NT2/D1 (cell line): ENCODE measurements around the gene CARD11.

Experiments used
- DNase-seq: peaks from one replicate; pipeline ENCODE4 v3.0.0-alpha.2; 2011; ENCODE audit warnings: low read depth, low spot score
- H3K27me3 ChIP-seq: 2 replicates; pipeline ENCODE4 v1.6.0; 2011; ENCODE audit warnings: mild to moderate bottlenecking; ENCODE audit not compliant: insufficient read length, insufficient read depth
- H3K36me3 ChIP-seq: 2 replicates; pipeline ENCODE4 v1.6.1; 2011; ENCODE audit warnings: mild to moderate bottlenecking, low read length, mixed read lengths; ENCODE audit not compliant: insufficient read depth, insufficient read length
- H3K4me1 ChIP-seq: 2 replicates; pipeline ENCODE4 v1.5.1; 2011; ENCODE audit not compliant: insufficient read depth, insufficient read length
- H3K4me3 ChIP-seq: 2 replicates; pipeline ENCODE4 v1.5.1; 2011; ENCODE audit warnings: low read depth; ENCODE audit not compliant: insufficient read length
- H3K9ac ChIP-seq: 2 replicates; pipeline ENCODE4 v1.6.0; 2011; ENCODE audit warnings: low read depth; ENCODE audit not compliant: insufficient read length
- H3K9me3 ChIP-seq: 2 replicates; pipeline ENCODE4 v1.5.1; 2011; ENCODE audit warnings: mild to moderate bottlenecking, low read length; ENCODE audit not compliant: insufficient read depth
- SUZ12 ChIP-seq: IDR thresholded peaks from 2 replicates; pipeline ENCODE4 v1.6.1; 2011; ENCODE audit not compliant: insufficient read length, insufficient read depth; ENCODE audit errors: extremely low read depth
- YY1 ChIP-seq: IDR thresholded peaks from 2 replicates; pipeline ENCODE4 v1.6.1; 2011; ENCODE audit not compliant: insufficient read length, insufficient read depth
- ZNF274 ChIP-seq: IDR thresholded peaks from 2 replicates; pipeline ENCODE4 v1.6.1; 2011; ENCODE audit warnings: mild to moderate bottlenecking, low read depth, low read length

CARD11 gene

GRCh38 chr7:2968176-2968575 is 75.5 kb downstream of the CARD11 start:
- Histone ChIP-seq H3K9ac (no peak overlapping the region), H3K4me3 (no peak overlapping the region), H3K9me3 (peaks cover 23% of the 10 kb centered on the region), H3K27me3 (no peaks in the 10 kb centered on the region), H3K36me3 (no peaks in the 10 kb centered on the region), H3K4me1 (no peaks in the 10 kb centered on the region)
- no peak for DNase-seq
- TF ChIP-seq SUZ12 (no peak), ZNF274 (no peak), YY1 (no peak)

GRCh38 chr7:2967705-2968104 is 76.0 kb downstream of the CARD11 start:
- peaks cover 23% of the 10 kb centered on the region for H3K9me3 ChIP-seq
- no peaks in the 10 kb centered on the region for H3K36me3 ChIP-seq
- no peaks in the 10 kb centered on the region for H3K4me1 ChIP-seq
- H3K27me3 ChIP-seq: no peaks in the 10 kb centered on the region
- no peak for DNase-seq
- H3K9ac ChIP-seq: no peak overlapping the region
- no peak for TF ChIP-seq YY1
- no peak for TF ChIP-seq SUZ12
- TF ChIP-seq ZNF274: no peak
- H3K4me3 ChIP-seq: no peak overlapping the region

DNA sequence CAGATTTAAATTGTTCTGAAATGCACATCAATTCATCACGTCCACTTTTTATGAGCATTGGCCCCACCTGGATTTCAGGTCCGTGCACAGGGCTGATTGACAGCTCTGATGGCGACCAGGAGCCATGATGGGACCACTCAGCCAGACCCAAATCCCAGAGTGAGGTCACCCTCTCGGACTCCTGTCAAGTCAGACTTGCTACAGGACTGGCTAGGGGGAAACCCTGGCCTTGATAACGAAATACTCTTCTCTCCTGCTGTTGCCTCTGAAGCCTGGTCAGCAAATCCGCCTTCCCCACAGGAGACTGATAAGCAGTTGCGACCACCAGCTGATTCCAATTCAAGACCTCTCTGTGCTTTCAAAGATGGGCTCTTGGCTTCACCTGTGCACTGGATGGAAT is 76.4 kb downstream of the CARD11 start:
- Histone ChIP-seq H3K36me3 (no peaks in the 10 kb centered on the region), H3K4me3 (no peak overlapping the region), H3K9ac (no peak overlapping the region), H3K27me3 (no peaks in the 10 kb centered on the region), H3K9me3 (peaks cover 23% of the 10 kb centered on the region), H3K4me1 (no peaks in the 10 kb centered on the region)
- no peak for DNase-seq
- no peak for TF ChIP-seq ZNF274
- no peak for TF ChIP-seq YY1
- no peak for TF ChIP-seq SUZ12

DNA sequence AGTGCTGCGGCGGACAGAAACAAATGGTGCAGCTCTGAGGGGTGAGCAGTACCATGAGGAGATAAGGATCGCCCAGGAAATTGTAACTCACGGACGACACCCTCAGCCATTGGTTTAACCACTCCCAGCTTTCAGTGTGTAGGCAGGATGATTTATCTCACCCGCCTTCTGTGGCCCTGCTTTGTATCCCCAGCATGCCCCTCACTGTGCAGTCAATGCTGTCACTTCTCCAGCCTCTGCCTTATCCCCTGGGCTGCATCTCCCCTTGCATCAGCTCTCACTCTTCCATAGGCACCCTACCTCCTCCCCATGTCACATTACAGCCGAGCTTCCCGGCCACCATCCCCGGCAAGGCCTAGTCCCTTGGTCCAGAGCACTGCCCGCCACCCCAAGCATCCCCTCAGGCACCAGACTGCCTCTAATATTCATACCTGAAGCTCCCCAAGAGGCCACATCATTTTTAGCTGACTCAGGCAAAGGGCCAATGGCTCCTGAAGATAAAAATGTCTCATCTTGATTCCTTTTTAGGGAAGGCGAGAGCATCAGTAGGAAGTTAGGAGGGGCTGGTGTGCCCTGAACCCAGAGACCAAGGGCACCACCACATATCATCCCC is 77.1 kb downstream of the CARD11 start:
- peaks cover 23% of the 10 kb centered on the region for H3K9me3 ChIP-seq

DNA sequence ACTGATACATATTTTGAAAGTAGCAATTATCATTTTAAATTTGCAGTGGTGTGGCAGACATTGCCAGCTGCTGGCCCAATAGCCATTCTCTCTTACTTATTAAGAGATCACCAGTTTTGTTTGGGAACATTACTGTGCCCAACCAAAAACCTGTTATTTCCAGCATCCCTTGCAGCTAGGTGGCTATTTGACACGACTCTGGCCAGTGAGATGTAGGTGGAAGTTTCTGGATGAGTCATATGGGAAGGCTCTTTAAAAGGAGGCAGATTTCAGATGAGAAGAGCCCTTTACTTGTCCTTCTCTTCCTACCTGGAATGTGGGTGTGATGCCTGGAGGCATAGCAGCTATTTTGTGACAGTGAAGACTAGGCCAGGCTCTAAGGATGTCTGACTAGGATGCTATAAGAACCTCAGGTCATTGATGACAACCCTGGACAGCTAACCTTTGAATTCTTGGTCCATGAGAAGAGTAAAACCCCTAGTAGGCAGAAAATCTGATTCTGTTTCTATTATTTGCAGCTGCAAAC is 77.9 kb downstream of the CARD11 start:
- H3K9ac ChIP-seq: no peak overlapping the region
- no peak overlapping the region for H3K4me3 ChIP-seq
- no peaks in the 10 kb centered on the region for H3K4me1 ChIP-seq
- H3K27me3 ChIP-seq: no peaks in the 10 kb centered on the region
- H3K9me3 ChIP-seq: peaks cover 23% of the 10 kb centered on the region
- no peak for DNase-seq
- no peak for TF ChIP-seq YY1
- no peak for TF ChIP-seq SUZ12
- no peak for TF ChIP-seq ZNF274
- no peaks in the 10 kb centered on the region for H3K36me3 ChIP-seq

More for the DNA sequence above, 77.1 kb downstream of the CARD11 start:
- Histone ChIP-seq H3K36me3 (no peaks in the 10 kb centered on the region), H3K27me3 (no peaks in the 10 kb centered on the region), H3K9ac (no peak overlapping the region), H3K4me1 (no peaks in the 10 kb centered on the region), H3K4me3 (no peak overlapping the region)
- TF ChIP-seq YY1: no peak
- no peak for TF ChIP-seq SUZ12
- no peak for TF ChIP-seq ZNF274
- DNase-seq: no peak

DNA sequence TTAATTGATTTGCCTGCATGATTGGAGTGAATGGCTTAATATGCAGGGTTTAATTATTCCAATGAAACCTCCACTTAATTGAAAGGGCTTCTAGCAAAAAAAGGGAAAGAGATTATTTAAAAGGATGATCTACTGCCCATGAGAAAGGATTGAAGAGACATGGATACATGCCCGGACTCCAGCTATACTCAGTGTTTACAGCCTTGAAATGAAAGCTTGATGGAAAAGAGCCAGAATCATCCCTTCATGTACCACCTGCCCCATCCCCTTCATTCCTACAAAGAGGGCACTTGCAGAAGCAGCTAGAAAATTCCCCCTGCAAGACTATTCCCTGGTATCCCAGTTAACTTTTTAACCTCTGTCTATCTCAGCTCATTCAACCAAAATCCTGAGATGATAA is 78.4 kb downstream of the CARD11 start:
- Histone ChIP-seq H3K9me3 (peaks cover 23% of the 10 kb centered on the region), H3K9ac (no peak overlapping the region), H3K36me3 (no peaks in the 10 kb centered on the region), H3K4me3 (no peak overlapping the region), H3K4me1 (no peaks in the 10 kb centered on the region), H3K27me3 (no peaks in the 10 kb centered on the region)
- DNase-seq: no peak
- TF ChIP-seq YY1 (no peak), SUZ12 (no peak), ZNF274 (no peak)

DNA sequence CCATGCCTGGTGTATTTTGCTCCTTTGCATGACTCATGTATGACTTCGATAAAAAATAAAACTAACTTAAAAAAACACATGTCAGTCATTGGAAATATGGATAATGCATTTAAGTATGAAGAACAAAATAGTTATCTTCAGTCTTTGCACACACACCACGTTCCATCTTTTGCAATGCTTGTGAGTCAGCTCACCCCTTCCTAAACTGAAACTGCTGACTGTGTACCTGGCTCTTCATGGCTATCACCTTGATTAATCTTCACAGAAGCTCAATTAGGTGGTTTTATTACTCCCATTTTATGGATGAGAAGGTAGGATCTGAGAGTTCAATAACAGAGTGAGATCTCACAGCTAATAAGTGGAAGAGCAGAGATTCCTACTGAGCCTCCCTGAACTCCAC is 79.5 kb downstream of the CARD11 start:
- H3K9ac ChIP-seq: no peak overlapping the region
- DNase-seq: no peak
- H3K27me3 ChIP-seq: no peaks in the 10 kb centered on the region
- peaks cover 23% of the 10 kb centered on the region for H3K9me3 ChIP-seq
- TF ChIP-seq SUZ12 (no peak), YY1 (no peak), ZNF274 (no peak)
- no peaks in the 10 kb centered on the region for H3K36me3 ChIP-seq
- peaks cover 3% of the 10 kb centered on the region for H3K4me1 ChIP-seq
- H3K4me3 ChIP-seq: no peak overlapping the region
